SK-N-MC (cell line): ENCODE results near the gene GNPTAB.

Experiments used
- EZH2 ChIP-seq: fragments of 200-600 bp; sonication (generic); IDR thresholded peaks from one replicate; pipeline ENCODE4 v1.6.1; 2017; ENCODE audit warnings: antibody characterized with exemption
- FOXP2 ChIP-seq: optimal IDR thresholded peaks from 2 replicates; pipeline ENCODE3; 2011; ENCODE audit warnings: mild to moderate bottlenecking, moderate library complexity; ENCODE audit not compliant: insufficient read depth; ENCODE audit errors: extremely low read length, control extremely low read depth
- POLR2AphosphoS5 ChIP-seq: IDR thresholded peaks from 2 replicates; pipeline ENCODE4 v1.6.1; 2012; ENCODE audit warnings: mild to moderate bottlenecking, low read depth, low read length, borderline replicate concordance

- TF ChIP-seq EZH2 (no peak), POLR2AphosphoS5 (no peak), FOXP2 (no peak)
These were observed 83.1 kb downstream of the GNPTAB start for GRCh38 chr12:101747697-101748096.
